GM19099 (cell line): Measurements from ENCODE around the gene ABR.

Source experiments
- POLR2A ChIP-seq: IDR thresholded peaks from 3 replicates; pipeline ENCODE4 v1.6.1; 2011; ENCODE audit warnings: low read depth; ENCODE audit not compliant: insufficient read length; ENCODE audit errors: extremely low read depth

The ABR gene

GRCh38 chr17:1125788-1126145 is 54.0 kb downstream of the ABR start:
- no peak for TF ChIP-seq POLR2A

- TF ChIP-seq POLR2A = no peak
Measured at GRCh38 chr17:1124896-1125787, 54.6 kb downstream of the ABR start.

GRCh38 chr17:1123921-1124715 is 55.7 kb downstream of the ABR start:
- no peak for TF ChIP-seq POLR2A

- TF ChIP-seq POLR2A = no peak
Measured at GRCh38 chr17:1123393-1123831, 56.4 kb downstream of the ABR start.

GRCh38 chr17:1122533-1123392 is 57.0 kb downstream of the ABR start:
- TF ChIP-seq POLR2A = no peak

- no peak for TF ChIP-seq POLR2A
Measured at GRCh38 chr17:1120596-1121441, 59.0 kb downstream of the ABR start.

- TF ChIP-seq POLR2A = no peak
Measured at GRCh38 chr17:1119924-1120323, 59.9 kb downstream of the ABR start.

GRCh38 chr17:1116602-1117001 is 63.2 kb downstream of the ABR start:
- TF ChIP-seq POLR2A = no peak

- TF ChIP-seq POLR2A = no peak
Measured at GRCh38 chr17:1112875-1113274, 66.9 kb downstream of the ABR start.

- no peak for TF ChIP-seq POLR2A
Measured at GRCh38 chr17:1111599-1112443, 68.0 kb downstream of the ABR start.

GRCh38 chr17:1110862-1111598 is 68.8 kb downstream of the ABR start:
- no peak for TF ChIP-seq POLR2A

- no peak for TF ChIP-seq POLR2A
Measured at GRCh38 chr17:1110541-1110861, 69.3 kb downstream of the ABR start.
